GM19099 (cell line): ENCODE results near the gene ZNF629.

Experiments used
- POLR2A ChIP-seq: IDR thresholded peaks from 3 replicates; pipeline ENCODE4 v1.6.1; 2011; ENCODE audit warnings: low read depth; ENCODE audit not compliant: insufficient read length; ENCODE audit errors: extremely low read depth

ZNF629 gene

GRCh38 chr16:30761928-30762902, 24.8 kb downstream of the ZNF629 start, which contains the start of the genes CFAP119 and RNF40:
TSS of gene CFAP119 (minus strand) at chr16:30762062. CDS start at chr16:30761748, 314 bp downstream.
TSS of gene RNF40 (plus strand) at chr16:30762322. CDS start at chr16:30762546, 224 bp downstream.
- TF ChIP-seq POLR2A, result peak; percentile 89

- peak; percentile 37 for TF ChIP-seq POLR2A
These were observed 25.5 kb downstream of the ZNF629 start for GRCh38 chr16:30761427-30761927.

- TF ChIP-seq POLR2A, result no peak
These were observed 26.2 kb downstream of the ZNF629 start for GRCh38 chr16:30760577-30761426.

- TF ChIP-seq POLR2A, result no peak
These were observed 26.9 kb downstream of the ZNF629 start for GRCh38 chr16:30760001-30760559.

- no peak for TF ChIP-seq POLR2A
These were observed 28.0 kb downstream of the ZNF629 start for GRCh38 chr16:30758988-30759491.

- no peak for TF ChIP-seq POLR2A
These were observed 29.7 kb downstream of the ZNF629 start for GRCh38 chr16:30757316-30757715.

- no peak for TF ChIP-seq POLR2A
These were observed 30.3 kb downstream of the ZNF629 start for GRCh38 chr16:30756781-30757100.

- TF ChIP-seq POLR2A, result no peak
These were observed 30.8 kb downstream of the ZNF629 start for GRCh38 chr16:30755955-30756780.

GRCh38 chr16:30753596-30753995, 33.4 kb downstream of the ZNF629 start:
- TF ChIP-seq POLR2A, result no peak

GRCh38 chr16:30750876-30751465, 36.0 kb downstream of the ZNF629 start:
- no peak for TF ChIP-seq POLR2A

- TF ChIP-seq POLR2A, result no peak
These were observed 36.8 kb downstream of the ZNF629 start for GRCh38 chr16:30750201-30750600.

GRCh38 chr16:30748634-30749445, 38.2 kb downstream of the ZNF629 start:
- TF ChIP-seq POLR2A, result no peak
